ENCODE measurements around the gene CD84.

The CD84 gene

GRCh38 chr1:160620942-160621632, 41.8 kb upstream of the CD84 start:
- no peaks in the 10 kb centered on the region for H3K9me3 ChIP-seq (ENCODE audit: low read length)
- no peaks in the 10 kb centered on the region for H3K27me3 ChIP-seq (ENCODE audit: insufficient read depth, low read length)
- H3K36me3 ChIP-seq (ENCODE audit: insufficient read depth, low read length) = no peaks in the 10 kb centered on the region
- no peaks in the 10 kb centered on the region for H3K4me1 ChIP-seq (ENCODE audit: insufficient read depth, low read length)
- H2AFZ ChIP-seq (ENCODE audit: low read depth, low read length) = no peak overlapping the region
- H3K4me3 ChIP-seq (ENCODE audit: low read length) = no peak overlapping the region

GRCh38 chr1:160619742-160620277, 40.5 kb upstream of the CD84 start:
- no peaks in the 10 kb centered on the region for H3K36me3 ChIP-seq (ENCODE audit: insufficient read depth, low read length)
- no peak overlapping the region for H2AFZ ChIP-seq (ENCODE audit: low read depth, low read length)
- H3K4me3 ChIP-seq (ENCODE audit: low read length) = no peak overlapping the region
- H3K9me3 ChIP-seq (ENCODE audit: low read length) = no peaks in the 10 kb centered on the region
- no peaks in the 10 kb centered on the region for H3K4me1 ChIP-seq (ENCODE audit: insufficient read depth, low read length)
- H3K27me3 ChIP-seq (ENCODE audit: insufficient read depth, low read length) = no peaks in the 10 kb centered on the region

- H2AFZ ChIP-seq (ENCODE audit: low read depth, low read length) = peak overlapping the region; percentile 51
- no peaks in the 10 kb centered on the region for H3K36me3 ChIP-seq (ENCODE audit: insufficient read depth, low read length)
- H3K4me1 ChIP-seq (ENCODE audit: insufficient read depth, low read length) = no peaks in the 10 kb centered on the region
- no peaks in the 10 kb centered on the region for H3K9me3 ChIP-seq (ENCODE audit: low read length)
- peaks cover under 1% of the 10 kb centered on the region for H3K27me3 ChIP-seq (ENCODE audit: insufficient read depth, low read length)
- H3K4me3 ChIP-seq (ENCODE audit: low read length) = peak overlapping the region; percentile 21
These were observed 39.5 kb upstream of the CD84 start for GRCh38 chr1:160618763-160619274.

GRCh38 chr1:160618327-160618726, 39.0 kb upstream of the CD84 start:
- Histone ChIP-seq H3K4me3 (ENCODE audit: low read length) (no peak overlapping the region), H3K27me3 (ENCODE audit: insufficient read depth, low read length) (peaks cover 2% of the 10 kb centered on the region), H3K4me1 (ENCODE audit: insufficient read depth, low read length) (no peaks in the 10 kb centered on the region)

GRCh38 chr1:160615660-160616059, 36.4 kb upstream of the CD84 start:
- Histone ChIP-seq H3K4me1 (ENCODE audit: insufficient read depth, low read length) (no peaks in the 10 kb centered on the region), H3K27me3 (ENCODE audit: insufficient read depth, low read length) (peaks cover 5% of the 10 kb centered on the region), H3K36me3 (ENCODE audit: insufficient read depth, low read length) (no peaks in the 10 kb centered on the region), H3K9me3 (ENCODE audit: low read length) (no peaks in the 10 kb centered on the region), H3K4me3 (ENCODE audit: low read length) (no peak overlapping the region), H2AFZ (ENCODE audit: low read depth, low read length) (no peak overlapping the region)

More at GRCh38 chr1:160618327-160618726, 39.0 kb upstream of the CD84 start:
- Histone ChIP-seq H2AFZ (ENCODE audit: low read depth, low read length) (no peak overlapping the region), H3K36me3 (ENCODE audit: insufficient read depth, low read length) (no peaks in the 10 kb centered on the region), H3K9me3 (ENCODE audit: low read length) (no peaks in the 10 kb centered on the region)

GRCh38 chr1:160614410-160614809, 35.1 kb upstream of the CD84 start:
- peaks cover 5% of the 10 kb centered on the region for H3K27me3 ChIP-seq (ENCODE audit: insufficient read depth, low read length)
- H2AFZ ChIP-seq (ENCODE audit: low read depth, low read length) = no peak overlapping the region
- no peaks in the 10 kb centered on the region for H3K4me1 ChIP-seq (ENCODE audit: insufficient read depth, low read length)
- no peak overlapping the region for H3K4me3 ChIP-seq (ENCODE audit: low read length)
- no peaks in the 10 kb centered on the region for H3K36me3 ChIP-seq (ENCODE audit: insufficient read depth, low read length)
- no peaks in the 10 kb centered on the region for H3K9me3 ChIP-seq (ENCODE audit: low read length)

GRCh38 chr1:160612613-160613218, 33.4 kb upstream of the CD84 start:
- no peaks in the 10 kb centered on the region for H3K36me3 ChIP-seq (ENCODE audit: insufficient read depth, low read length)
- H3K9me3 ChIP-seq (ENCODE audit: low read length) = no peaks in the 10 kb centered on the region
- H3K4me3 ChIP-seq (ENCODE audit: low read length) = no peak overlapping the region
- no peak overlapping the region for H2AFZ ChIP-seq (ENCODE audit: low read depth, low read length)
- no peaks in the 10 kb centered on the region for H3K4me1 ChIP-seq (ENCODE audit: insufficient read depth, low read length)
- peaks cover 5% of the 10 kb centered on the region for H3K27me3 ChIP-seq (ENCODE audit: insufficient read depth, low read length)

GRCh38 chr1:160610569-160611242, 31.4 kb upstream of the CD84 start:
- no peaks in the 10 kb centered on the region for H3K36me3 ChIP-seq (ENCODE audit: insufficient read depth, low read length)
- H2AFZ ChIP-seq (ENCODE audit: low read depth, low read length) = no peak overlapping the region
- H3K9me3 ChIP-seq (ENCODE audit: low read length) = no peaks in the 10 kb centered on the region
- peaks cover 10% of the 10 kb centered on the region for H3K4me1 ChIP-seq (ENCODE audit: insufficient read depth, low read length)
- peaks cover 5% of the 10 kb centered on the region for H3K27me3 ChIP-seq (ENCODE audit: insufficient read depth, low read length)
- no peak overlapping the region for H3K4me3 ChIP-seq (ENCODE audit: low read length)

- H3K4me3 ChIP-seq (ENCODE audit: low read length) = no peak overlapping the region
- no peaks in the 10 kb centered on the region for H3K9me3 ChIP-seq (ENCODE audit: low read length)
- H3K4me1 ChIP-seq (ENCODE audit: insufficient read depth, low read length) = peaks cover 10% of the 10 kb centered on the region
- H3K36me3 ChIP-seq (ENCODE audit: insufficient read depth, low read length) = no peaks in the 10 kb centered on the region
- H3K27me3 ChIP-seq (ENCODE audit: insufficient read depth, low read length) = peaks cover 5% of the 10 kb centered on the region
- no peak overlapping the region for H2AFZ ChIP-seq (ENCODE audit: low read depth, low read length)
These were observed 29.6 kb upstream of the CD84 start for GRCh38 chr1:160608941-160609340.

GRCh38 chr1:160608514-160608913, 29.2 kb upstream of the CD84 start:
- Histone ChIP-seq H3K36me3 (ENCODE audit: insufficient read depth, low read length) (no peaks in the 10 kb centered on the region), H3K9me3 (ENCODE audit: low read length) (no peaks in the 10 kb centered on the region), H3K4me3 (ENCODE audit: low read length) (no peak overlapping the region), H3K27me3 (ENCODE audit: insufficient read depth, low read length) (peaks cover 3% of the 10 kb centered on the region), H3K4me1 (ENCODE audit: insufficient read depth, low read length) (peaks cover 10% of the 10 kb centered on the region), H2AFZ (ENCODE audit: low read depth, low read length) (no peak overlapping the region)

- Histone ChIP-seq H2AFZ (ENCODE audit: low read depth, low read length) (no peak overlapping the region), H3K4me1 (ENCODE audit: insufficient read depth, low read length) (peaks cover 10% of the 10 kb centered on the region), H3K9me3 (ENCODE audit: low read length) (no peaks in the 10 kb centered on the region), H3K36me3 (ENCODE audit: insufficient read depth, low read length) (no peaks in the 10 kb centered on the region), H3K4me3 (ENCODE audit: low read length) (no peak overlapping the region), H3K27me3 (ENCODE audit: insufficient read depth, low read length) (peaks cover 3% of the 10 kb centered on the region)
These were observed 28.8 kb upstream of the CD84 start for GRCh38 chr1:160608057-160608456.

- no peaks in the 10 kb centered on the region for H3K9me3 ChIP-seq (ENCODE audit: low read length)
- H3K4me3 ChIP-seq (ENCODE audit: low read length) = no peak overlapping the region
- no peak overlapping the region for H2AFZ ChIP-seq (ENCODE audit: low read depth, low read length)
- H3K4me1 ChIP-seq (ENCODE audit: insufficient read depth, low read length) = peaks cover 10% of the 10 kb centered on the region
- peaks cover 3% of the 10 kb centered on the region for H3K27me3 ChIP-seq (ENCODE audit: insufficient read depth, low read length)
- H3K36me3 ChIP-seq (ENCODE audit: insufficient read depth, low read length) = no peaks in the 10 kb centered on the region
These were observed 28.4 kb upstream of the CD84 start for GRCh38 chr1:160607672-160608032.

GRCh38 chr1:160607011-160607671, 27.8 kb upstream of the CD84 start:
- Histone ChIP-seq H3K4me1 (ENCODE audit: insufficient read depth, low read length) (peaks cover 10% of the 10 kb centered on the region), H2AFZ (ENCODE audit: low read depth, low read length) (no peak overlapping the region), H3K9me3 (ENCODE audit: low read length) (no peaks in the 10 kb centered on the region), H3K36me3 (ENCODE audit: insufficient read depth, low read length) (no peaks in the 10 kb centered on the region), H3K27me3 (ENCODE audit: insufficient read depth, low read length) (peaks cover 3% of the 10 kb centered on the region), H3K4me3 (ENCODE audit: low read length) (no peak overlapping the region)
